B cell (primary cell): ENCODE results near the gene GOLGA1. TPM values are rescaled to one million over a fixed set of nuclear protein-coding genes. Genes with fewer than 3 reads are reported as not detected.

ENCODE experiments used
- ATAC-seq: fragments of 200-7000 bp; cut with Tn5 transposase; one replicate; pipeline ENCODE4 v1.10.0; 2021; ENCODE audit warnings: low read depth, mild to moderate bottlenecking, moderate number of reproducible peaks, moderate library complexity
- CTCF ChIA-PET: fragments of 350-600 bp; sonication (Branson Sonifier 250); formaldehyde crosslinking; loops from one replicate; lab custom pipeline; 2021; ENCODE audit warnings: antibody characterized with exemption, inconsistent platforms; lab: Charles Lee
- POLR2A ChIA-PET: fragments of 350-600 bp; sonication (Branson Sonifier 250); formaldehyde crosslinking; loops from one replicate; lab custom pipeline; 2021; ENCODE audit warnings: antibody characterized with exemption; lab: Charles Lee
- DNase-seq: peaks from one replicate; pipeline ENCODE4 v3.0.0; 2013
- H2AFZ ChIP-seq: 2 replicates; pipeline ENCODE4 v1.6.1; 2012; ENCODE audit warnings: mild to moderate bottlenecking, low read depth, low read length; ENCODE audit not compliant: insufficient read depth, poor library complexity, severe bottlenecking
- H3K27ac ChIP-seq, 2 donors: 1 replicate in 1 of 2; 2 replicates in 1 of 2; pipeline ENCODE4 v1.5.1; 2012 to 2013; ENCODE audit warnings: low read length in 2 of 2, mild to moderate bottlenecking in 2 of 2, moderate library complexity in 1 of 2
- H3K27me3 ChIP-seq, 4 experiments: fragments of 200-600 bp in 1 of 4; sonication (generic) in 1 of 4; replicated peaks in 1 of 4; 1 replicate in 2 of 4; 2 replicates in 2 of 4; pipeline versions ENCODE4 v1.6.1 to v1.7.0; 2013 to 2016; ENCODE audit warnings: low read length in 3 of 4, mild to moderate bottlenecking in 2 of 4, mixed read lengths in 1 of 4, moderate library complexity in 1 of 4; ENCODE audit not compliant: insufficient read depth in 4 of 4, control insufficient read depth in 3 of 4; ENCODE audit errors: control extremely low read depth in 1 of 4
- H3K36me3 ChIP-seq, 2 experiments: replicated peaks in 1 of 2; 1 replicate in 1 of 2; 2 replicates in 1 of 2; pipeline versions ENCODE4 v1.6.1 to v1.7.1; 2013; ENCODE audit warnings: low read length in 1 of 2; ENCODE audit not compliant: insufficient read depth in 2 of 2, control insufficient read depth in 1 of 2; ENCODE audit errors: control extremely low read depth in 1 of 2, extremely low read depth in 1 of 2
- H3K4me1 ChIP-seq, 2 donors: fragments of 200-600 bp in 1 of 2; sonication (generic) in 1 of 2; 1 replicate in 1 of 2; 2 replicates in 1 of 2; pipeline versions ENCODE4 v1.5.1 to v1.6.1; 2013 to 2017; ENCODE audit warnings: low read length in 2 of 2; ENCODE audit not compliant: control insufficient read depth in 2 of 2, insufficient read depth in 2 of 2
- H3K4me2 ChIP-seq: replicated peaks from 2 replicates; pipeline ENCODE3; 2012; ENCODE audit warnings: mild to moderate bottlenecking, low read depth, low read length; ENCODE audit not compliant: poor library complexity, severe bottlenecking
- H3K4me3 ChIP-seq, 5 experiments: fragments of 200-600 bp in 1 of 5; sonication (generic) in 1 of 5; 1 replicate in 3 of 5; 2 replicates in 2 of 5; pipeline versions ENCODE4 v1.5.1 to v1.7.0; 2011 to 2016; ENCODE audit warnings: low read length in 4 of 5, mild to moderate bottlenecking in 4 of 5, low read depth in 2 of 5, control low read depth in 1 of 5, moderate library complexity in 1 of 5; ENCODE audit not compliant: insufficient read depth in 1 of 5; ENCODE audit errors: control extremely low read depth in 1 of 5, extremely low read depth in 1 of 5
- H3K79me2 ChIP-seq: fragments of 200-600 bp; sonication (generic); one replicate; pipeline ENCODE4 v1.6.0; 2016; ENCODE audit warnings: low read length; ENCODE audit not compliant: control insufficient read depth, insufficient read depth
- H3K9ac ChIP-seq: fragments of 200-600 bp; sonication (generic); 2 replicates; pipeline ENCODE4 v1.6.1; 2017; ENCODE audit warnings: mild to moderate bottlenecking, low read length, moderate library complexity
- H3K9me3 ChIP-seq, 3 donors: one replicate each; pipeline versions ENCODE4 v1.6.1 to v1.7.1; 2013; ENCODE audit warnings: low read length in 2 of 3; ENCODE audit not compliant: control insufficient read depth in 2 of 3, insufficient read depth in 1 of 3; ENCODE audit errors: control extremely low read depth in 1 of 3
- H4K20me1 ChIP-seq: 2 replicates; pipeline ENCODE4 v1.6.0; 2012; ENCODE audit warnings: mild to moderate bottlenecking, low read length; ENCODE audit not compliant: insufficient read depth, control insufficient read depth, poor library complexity, severe bottlenecking
- H3K27ac Mint-ChIP-seq: one replicate; pipeline ENCODE4 v1.8.0; 2021; ENCODE audit warnings: mixed read lengths
- H3K27me3 Mint-ChIP-seq: one replicate; pipeline ENCODE4 v1.8.0; 2021; ENCODE audit warnings: mixed read lengths
- H3K4me1 Mint-ChIP-seq: one replicate; pipeline ENCODE4 v1.8.0; 2021; ENCODE audit warnings: mixed read lengths
- H3K4me3 Mint-ChIP-seq: one replicate; pipeline ENCODE4 v1.8.0; 2021; ENCODE audit warnings: mixed read lengths
- H3K9me3 Mint-ChIP-seq: one replicate; pipeline ENCODE4 v1.8.0; 2022; ENCODE audit warnings: mixed read lengths; ENCODE audit not compliant: insufficient read depth
- CTCF ChIP-seq: fragments of 200-600 bp; IDR thresholded peaks from one replicate; pipeline ENCODE4 v1.8.0; 2022; ENCODE audit warnings: antibody characterized with exemption, mild to moderate bottlenecking
- EZH2 ChIP-seq: IDR thresholded peaks from 2 replicates; pipeline ENCODE4 v1.6.1; 2012; ENCODE audit warnings: borderline replicate concordance, low read depth, mild to moderate bottlenecking, moderate library complexity, low read length; ENCODE audit not compliant: insufficient read depth, poor library complexity, severe bottlenecking
- WGBS: methylation state at CpG from one replicate; pipeline ENCODE4 v1.1.5; 2013; ENCODE audit warnings: missing lambda C conversion rate; ENCODE audit not compliant: insufficient coverage; 5-methylcytosine and 5-hydroxymethylcytosine counted together
- intact Hi-C: fragments of 100-400 bp; cut with micrococcal nuclease; formaldehyde crosslinking; loops from one replicate; pipeline ENCODE4 v1.10.0; 2022
- polyA plus RNA-seq: library from polyadenylated mRNA; depleted of rRNA; stranded (reverse); fragments of >200 nt; gene quantifications from 2 replicates; pipeline ENCODE4 v1.2.3, GENCODE V29; 2012
- total RNA-seq, 2 donors: library from RNA; stranded (reverse); fragments of 120-200 nt in 1 of 2; gene quantifications; 1 replicate in 1 of 2; 2 replicates in 1 of 2; pipeline versions ENCODE4 v1.2.3 to v1.2.4, GENCODE V29; 2013 to 2022

Gene GOLGA1
- total and polyA plus RNA-seq, 2 donors (not counting 1 experiment from before 2014, with no cell fraction given): 13.4 to 26.2 TPM

- Mint-ChIP-seq H3K4me1 (peaks cover 4% of the 10 kb centered on the region), H3K27ac (peak overlapping the region; percentile 18), H3K4me3 (no peak overlapping the region), H3K27me3 (no peaks in the 10 kb centered on the region), H3K9me3 (no peaks in the 10 kb centered on the region)
- ATAC-seq: no peak
- H3K79me2 ChIP-seq: peaks cover 11% of the 10 kb centered on the region
- WGBS: 87% methylated on average over 3 of the region's 9 CpGs
- no peak for TF ChIP-seq CTCF
- no peak for TF ChIP-seq EZH2
- no peak overlapping the region for H3K4me2 ChIP-seq
- POLR2A ChIA-PET: no interaction called here
- DNase-seq: no peak
- no peak overlapping the region for H3K27ac ChIP-seq
- H2AFZ ChIP-seq: no peak overlapping the region
- peaks cover 6% of the 10 kb centered on the region for H4K20me1 ChIP-seq
- peaks cover 0 to 54% of the 10 kb centered on the region in 2 experiments for H3K36me3 ChIP-seq
- H3K9ac ChIP-seq: no peak overlapping the region
- H3K27me3 ChIP-seq: no peaks in the 10 kb centered on the region
- no peaks in the 10 kb centered on the region for H3K4me1 ChIP-seq
- no peak overlapping the region for H3K4me3 ChIP-seq
- H3K9me3 ChIP-seq: no peaks in the 10 kb centered on the region
- intact Hi-C loops: loop anchor here (1.0 to 5.0 kb wide), 2 partner anchors 42 to 120 kb away; partner anchors contain the start of gene WDR38
- CTCF ChIA-PET: interaction anchor here (0.6 to 2.5 kb wide), 13 partner anchors 12 to 145 kb away, joined by 3 to 23 read pairs (median 5); partner anchors contain the start of genes ARPC5L, NR6A1, RPL35 and WDR38
Observed at GRCh38 chr9:124894035-124894740, 46.7 kb downstream of the GOLGA1 start.

- no peak overlapping the region for H3K4me3 Mint-ChIP-seq
- H3K9me3 Mint-ChIP-seq: no peaks in the 10 kb centered on the region
- H3K27me3 ChIP-seq: no peaks in the 10 kb centered on the region
- no peaks in the 10 kb centered on the region for H3K9me3 ChIP-seq
- ChIA-PET POLR2A (no interaction called here), CTCF (no interaction called here)
- H3K27ac ChIP-seq: no peak overlapping the region
- H3K4me2 ChIP-seq: no peak overlapping the region
- H2AFZ ChIP-seq: no peak overlapping the region
- H3K4me3 ChIP-seq: no peak overlapping the region
- H3K27me3 Mint-ChIP-seq: no peaks in the 10 kb centered on the region
- intact Hi-C loops: loop anchor here (5.0 kb wide), 1 partner anchor 38 kb away; the partner anchor contains the start of gene WDR38
- ATAC-seq (no peak), DNase-seq (no peak)
- 95% methylated on average over 7 of the region's 7 CpGs for WGBS
- peaks cover 0 to 68% of the 10 kb centered on the region in 2 experiments for H3K36me3 ChIP-seq
- H4K20me1 ChIP-seq: peaks cover 4% of the 10 kb centered on the region
- no peak overlapping the region for H3K27ac Mint-ChIP-seq
- peaks cover 4% of the 10 kb centered on the region for H3K4me1 Mint-ChIP-seq
- peaks cover 5% of the 10 kb centered on the region for H3K79me2 ChIP-seq
- no peak for TF ChIP-seq EZH2
- TF ChIP-seq CTCF: no peak
- H3K9ac ChIP-seq: no peak overlapping the region
- no peaks in the 10 kb centered on the region for H3K4me1 ChIP-seq
Observed at GRCh38 chr9:124890179-124890578, 50.7 kb downstream of the GOLGA1 start.
